CD8-positive, alpha-beta memory T cell (primary cell): ENCODE data around the gene AHCYL2. TPM values are rescaled to one million over a fixed set of nuclear protein-coding genes. Genes with fewer than 3 reads are reported as not detected.
A peak's percentile ranks its signal among the peaks of the same experiment; 100 is the strongest.

Experiments used
- CTCF ChIA-PET: fragments of 350-600 bp; sonication (Branson Sonifier 250); formaldehyde crosslinking; loops from one replicate; lab custom pipeline; 2021; ENCODE audit warnings: antibody characterized with exemption; lab: Charles Lee
- POLR2A ChIA-PET: fragments of 350-600 bp; sonication (Branson Sonifier 250); formaldehyde crosslinking; loops from one replicate; lab custom pipeline; 2021; ENCODE audit warnings: antibody characterized with exemption; lab: Charles Lee
- DNase-seq, 5 donors: peaks; one replicate each; pipeline versions ENCODE4 v3.0.0 to v3.0.0-alpha.2; 2020 to 2022; ENCODE audit warnings: mixed read lengths in 1 of 5
- H3K27ac ChIP-seq: one replicate; pipeline ENCODE4 v1.7.0; 2013; ENCODE audit warnings: low read depth, mild to moderate bottlenecking, low read length, moderate library complexity
- H3K27me3 ChIP-seq: 2 replicates; pipeline ENCODE4 v1.7.0; 2013; ENCODE audit warnings: low read length, mild to moderate bottlenecking; ENCODE audit not compliant: insufficient read depth, poor library complexity, severe bottlenecking
- H3K36me3 ChIP-seq: 2 replicates; pipeline ENCODE4 v1.7.0; 2013; ENCODE audit warnings: mild to moderate bottlenecking, low read length, moderate library complexity; ENCODE audit not compliant: insufficient read depth
- H3K4me1 ChIP-seq: 2 replicates; pipeline ENCODE4 v1.7.0; 2013; ENCODE audit warnings: mild to moderate bottlenecking, low read length, moderate library complexity; ENCODE audit not compliant: insufficient read depth
- H3K4me3 ChIP-seq: 2 replicates; pipeline ENCODE4 v1.7.0; 2013; ENCODE audit warnings: mild to moderate bottlenecking, low read length
- H3K9me3 ChIP-seq: 2 replicates; pipeline ENCODE4 v1.7.0; 2013; ENCODE audit warnings: mild to moderate bottlenecking, low read length
- H3K27ac Mint-ChIP-seq, 8 donors: one replicate each; pipeline ENCODE4 v1.8.0; 2020 to 2021; ENCODE audit warnings: mixed read lengths in 8 of 8, mild to moderate bottlenecking in 6 of 8, inconsistent platforms in 3 of 8, moderate library complexity in 3 of 8
- H3K27me3 Mint-ChIP-seq, 2 donors: one replicate each; pipeline ENCODE4 v1.8.0; 2020 to 2021; ENCODE audit warnings: mixed read lengths in 2 of 2, mild to moderate bottlenecking in 1 of 2, moderate library complexity in 1 of 2
- H3K36me3 Mint-ChIP-seq, 3 donors: one replicate each; pipeline ENCODE4 v1.8.0; 2020 to 2021; ENCODE audit warnings: mixed read lengths in 3 of 3, inconsistent platforms in 1 of 3, mild to moderate bottlenecking in 1 of 3
- H3K4me1 Mint-ChIP-seq, 3 donors: one replicate each; pipeline ENCODE4 v1.8.0; 2020 to 2021; ENCODE audit warnings: mixed read lengths in 3 of 3, inconsistent platforms in 1 of 3, mild to moderate bottlenecking in 1 of 3
- H3K4me3 Mint-ChIP-seq, 7 donors: one replicate each; pipeline ENCODE4 v1.8.0; 2020 to 2021; ENCODE audit warnings: mixed read lengths in 7 of 7, mild to moderate bottlenecking in 6 of 7, moderate library complexity in 4 of 7, inconsistent platforms in 2 of 7
- H3K9me3 Mint-ChIP-seq, 5 donors: one replicate each; pipeline ENCODE4 v1.8.0; 2020 to 2022; ENCODE audit warnings: mixed read lengths in 5 of 5, mild to moderate bottlenecking in 3 of 5, moderate library complexity in 2 of 5, inconsistent platforms in 1 of 5
- polyA plus RNA-seq: library from polyadenylated mRNA; unstranded; fragments of 300-500 nt; fragmentation: Illumina TruSeq; gene quantifications from one replicate; pipeline ENCODE4 v1.2.3, GENCODE V29; 2021
- total RNA-seq, 2 experiments: library from RNA; stranded (reverse); gene quantifications; one replicate each; pipeline ENCODE4 v1.2.3, GENCODE V29; 2021

The AHCYL2 gene
- total and polyA plus RNA-seq, 3 experiments from 2014 or later, result 8.1 to 8.4 (median 8.2) TPM

GRCh38 chr7:129452589-129453231 is 227.9 kb downstream of the AHCYL2 start:
- Mint-ChIP-seq H3K36me3 (peaks cover 0 to 11% (median 0%) of the 10 kb centered on the region in 3 donors), H3K9me3 (peaks cover 0 to 14% (median 5%) of the 10 kb centered on the region in 5 donors), H3K4me3 (no peak overlapping the region), H3K27ac (no peak overlapping the region), H3K27me3 (peaks cover 0 to 2% of the 10 kb centered on the region in 2 donors), H3K4me1 (no peaks in the 10 kb centered on the region)
- Histone ChIP-seq H3K27me3 (no peaks in the 10 kb centered on the region), H3K27ac (no peak overlapping the region), H3K4me3 (no peak overlapping the region), H3K36me3 (no peaks in the 10 kb centered on the region), H3K4me1 (no peaks in the 10 kb centered on the region), H3K9me3 (no peaks in the 10 kb centered on the region)
- ChIA-PET POLR2A (no interaction called here), CTCF (no interaction called here)
- DNase-seq, result no peak

DNA sequence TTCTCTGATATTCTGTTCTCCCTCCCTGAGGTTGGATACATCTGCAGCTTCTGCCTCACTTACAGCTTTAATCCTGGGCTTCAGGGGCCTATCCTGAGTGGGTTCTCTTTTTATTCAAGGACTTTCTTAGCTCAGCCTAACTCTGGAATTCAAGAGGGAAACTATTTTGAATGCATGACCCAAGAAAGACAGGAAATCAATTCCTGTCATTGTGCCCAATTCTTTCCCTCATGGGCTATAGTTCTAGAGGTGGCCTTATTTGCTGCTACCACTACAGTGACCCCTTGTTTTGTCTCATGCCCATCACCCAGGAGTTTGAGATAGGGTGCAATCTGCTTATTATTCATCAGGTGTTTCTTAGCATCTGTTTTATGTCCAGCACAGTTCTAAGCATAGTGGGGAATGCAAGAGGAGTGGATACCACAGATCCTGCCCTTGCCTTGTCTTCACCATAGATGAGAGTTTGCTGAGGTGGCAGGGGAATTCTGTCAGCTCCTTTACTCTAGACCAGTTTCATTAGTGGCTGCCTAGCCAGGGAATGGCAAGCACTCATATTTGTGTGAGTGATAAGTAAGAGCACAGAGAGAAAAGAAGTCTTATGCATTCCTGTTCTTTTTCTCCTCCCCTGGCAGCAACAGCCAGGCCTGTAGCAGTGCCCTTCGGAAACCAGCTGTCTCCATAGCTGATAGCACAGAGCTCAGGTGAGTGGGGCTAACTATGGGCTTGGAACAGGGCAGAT is 228.8 kb downstream of the AHCYL2 start:
- no peak overlapping the region for H3K4me3 Mint-ChIP-seq
- no peaks in the 10 kb centered on the region for H3K9me3 ChIP-seq
- H3K27me3 ChIP-seq, result no peaks in the 10 kb centered on the region
- no peaks in the 10 kb centered on the region for H3K4me1 Mint-ChIP-seq
- H3K9me3 Mint-ChIP-seq, result peaks cover 0 to 9% (median 4%) of the 10 kb centered on the region in 5 donors
- H3K4me1 ChIP-seq, result no peaks in the 10 kb centered on the region
- H3K27me3 Mint-ChIP-seq, result peaks cover 0 to 2% of the 10 kb centered on the region in 2 donors
- H3K27ac Mint-ChIP-seq, result no peak overlapping the region
- peaks cover 0 to 8% (median 0%) of the 10 kb centered on the region in 3 donors for H3K36me3 Mint-ChIP-seq
- H3K36me3 ChIP-seq, result no peaks in the 10 kb centered on the region
- ChIA-PET CTCF (no interaction called here), POLR2A (no interaction called here)
- H3K4me3 ChIP-seq, result no peak overlapping the region
- DNase-seq, result no peak
- H3K27ac ChIP-seq, result no peak overlapping the region

DNA sequence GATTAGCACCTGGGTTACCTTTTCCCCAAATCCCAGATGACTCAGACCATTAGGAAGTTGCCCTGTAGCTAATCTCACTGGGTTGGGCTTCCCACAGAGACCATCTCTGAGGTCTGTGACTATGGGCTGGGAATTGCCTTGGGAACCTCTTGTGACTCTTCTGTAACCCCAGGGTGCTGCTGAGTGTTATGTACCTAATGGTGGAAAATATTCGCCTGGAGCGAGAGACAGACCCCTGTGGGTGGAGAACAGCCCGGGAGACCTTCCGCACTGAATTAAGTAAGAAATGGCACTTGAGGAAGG is 229.4 kb downstream of the AHCYL2 start:
- no peak for DNase-seq
- H3K27ac ChIP-seq, result no peak overlapping the region
- no peaks in the 10 kb centered on the region for H3K27me3 ChIP-seq
- H3K4me1 Mint-ChIP-seq, result no peaks in the 10 kb centered on the region
- peaks cover 0 to 3% (median 0%) of the 10 kb centered on the region in 3 donors for H3K36me3 Mint-ChIP-seq
- H3K27ac Mint-ChIP-seq, result no peak overlapping the region
- H3K4me1 ChIP-seq, result no peaks in the 10 kb centered on the region
- ChIA-PET CTCF (no interaction called here), POLR2A (no interaction called here)
- no peak overlapping the region for H3K4me3 ChIP-seq
- H3K9me3 ChIP-seq, result no peaks in the 10 kb centered on the region
- H3K9me3 Mint-ChIP-seq, result peaks cover 0 to 4% (median under 1%) of the 10 kb centered on the region in 5 donors
- peaks cover 0 to 2% of the 10 kb centered on the region in 2 donors for H3K27me3 Mint-ChIP-seq
- H3K4me3 Mint-ChIP-seq, result no peak overlapping the region
- no peaks in the 10 kb centered on the region for H3K36me3 ChIP-seq

DNA sequence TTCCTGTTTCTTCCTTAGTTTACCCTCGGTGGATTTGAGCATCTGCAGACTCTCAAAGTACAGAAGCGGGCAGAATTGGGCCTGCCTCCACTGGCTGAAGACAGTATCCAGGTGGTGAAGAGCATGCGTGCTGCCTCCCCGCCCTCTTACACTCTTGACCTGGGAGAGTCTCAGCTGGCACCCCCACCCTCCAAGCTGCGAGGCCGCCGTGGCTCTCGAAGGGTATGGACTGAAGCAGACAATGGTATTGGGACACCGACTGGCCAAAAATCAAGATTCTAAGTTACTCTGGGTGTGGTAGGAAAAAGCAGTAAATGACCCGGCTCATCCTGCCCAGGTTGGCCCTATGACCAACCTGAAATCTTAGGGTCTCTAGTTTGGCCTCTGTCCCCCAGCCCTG is 231.6 kb downstream of the AHCYL2 start:
- Mint-ChIP-seq H3K4me3 (no peak overlapping the region), H3K9me3 (no peaks in the 10 kb centered on the region), H3K27ac (peak overlapping the region in 1 of 8 donors; percentile 14), H3K27me3 (peaks cover 0 to 2% of the 10 kb centered on the region in 2 donors), H3K4me1 (no peaks in the 10 kb centered on the region), H3K36me3 (no peaks in the 10 kb centered on the region)
- CTCF ChIA-PET, result no interaction called here
- Histone ChIP-seq H3K9me3 (no peaks in the 10 kb centered on the region), H3K27me3 (no peaks in the 10 kb centered on the region), H3K36me3 (no peaks in the 10 kb centered on the region), H3K27ac (no peak overlapping the region), H3K4me3 (no peak overlapping the region), H3K4me1 (no peaks in the 10 kb centered on the region)
- POLR2A ChIA-PET, result no interaction called here
- no peak for DNase-seq

- POLR2A ChIA-PET, result no interaction called here
- no peak for DNase-seq
- no peaks in the 10 kb centered on the region for H3K9me3 ChIP-seq
- Mint-ChIP-seq H3K4me3 (no peak overlapping the region), H3K36me3 (no peaks in the 10 kb centered on the region), H3K4me1 (no peaks in the 10 kb centered on the region), H3K9me3 (no peaks in the 10 kb centered on the region), H3K27me3 (peaks cover 0 to 2% of the 10 kb centered on the region in 2 donors), H3K27ac (no peak overlapping the region)
- H3K27me3 ChIP-seq, result no peaks in the 10 kb centered on the region
- H3K36me3 ChIP-seq, result no peaks in the 10 kb centered on the region
- CTCF ChIA-PET, result no interaction called here
- no peaks in the 10 kb centered on the region for H3K4me1 ChIP-seq
- no peak overlapping the region for H3K27ac ChIP-seq
- no peak overlapping the region for H3K4me3 ChIP-seq
Measured at GRCh38 chr7:129457101-129457500, 232.3 kb downstream of the AHCYL2 start.

DNA sequence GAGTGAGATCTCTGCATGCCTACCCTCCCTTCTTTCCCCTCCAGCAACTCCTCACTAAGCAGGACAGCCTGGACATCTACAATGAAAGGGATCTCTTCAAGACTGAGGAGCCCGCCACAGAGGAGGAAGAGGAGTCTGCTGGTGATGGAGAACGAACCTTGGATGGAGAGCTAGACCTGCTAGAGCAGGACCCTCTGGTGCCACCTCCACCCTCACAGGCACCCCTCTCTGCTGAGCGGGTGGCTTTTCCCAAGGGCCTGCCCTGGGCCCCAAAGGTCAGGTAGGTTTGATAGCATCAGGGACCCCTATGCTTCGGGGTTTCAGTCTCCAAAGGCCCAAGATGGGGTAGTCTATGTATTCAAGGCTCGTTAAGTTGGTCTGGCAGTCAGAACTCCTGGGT is 233.3 kb downstream of the AHCYL2 start:
- Histone ChIP-seq H3K4me3 (no peak overlapping the region), H3K27me3 (no peaks in the 10 kb centered on the region), H3K36me3 (no peaks in the 10 kb centered on the region), H3K4me1 (no peaks in the 10 kb centered on the region), H3K9me3 (no peaks in the 10 kb centered on the region), H3K27ac (no peak overlapping the region)
- CTCF ChIA-PET, result no interaction called here
- Mint-ChIP-seq H3K4me3 (no peak overlapping the region), H3K36me3 (no peaks in the 10 kb centered on the region), H3K27me3 (peaks cover 0 to 2% of the 10 kb centered on the region in 2 donors), H3K4me1 (no peaks in the 10 kb centered on the region), H3K27ac (no peak overlapping the region), H3K9me3 (no peaks in the 10 kb centered on the region)
- DNase-seq, result no peak
- POLR2A ChIA-PET, result no interaction called here

DNA sequence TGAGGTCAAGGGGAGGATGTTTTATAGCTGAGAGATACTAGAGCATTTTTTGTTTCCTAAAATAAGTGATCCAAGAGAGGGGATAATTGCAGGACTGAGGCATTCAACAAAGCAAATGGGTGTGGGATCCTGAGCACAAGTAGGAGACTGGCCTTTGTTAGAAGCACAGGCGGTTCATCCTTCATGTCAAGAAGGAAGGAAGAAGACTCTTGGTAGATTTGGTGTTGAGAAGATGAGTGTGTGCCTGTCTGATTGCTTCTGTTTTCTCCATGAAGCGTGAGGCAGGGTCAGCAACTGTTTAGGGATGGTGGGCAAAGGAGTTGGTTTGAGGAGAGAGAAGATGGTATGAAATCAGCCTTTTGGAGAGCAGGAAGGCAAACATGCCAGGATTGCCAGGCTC is 237.0 kb downstream of the AHCYL2 start:
- Histone ChIP-seq H3K9me3 (no peaks in the 10 kb centered on the region), H3K27me3 (no peaks in the 10 kb centered on the region), H3K4me1 (no peaks in the 10 kb centered on the region), H3K4me3 (no peak overlapping the region), H3K36me3 (no peaks in the 10 kb centered on the region), H3K27ac (no peak overlapping the region)
- no peaks in the 10 kb centered on the region for H3K27me3 Mint-ChIP-seq
- no peaks in the 10 kb centered on the region for H3K9me3 Mint-ChIP-seq
- no peak for DNase-seq
- no peak overlapping the region for H3K4me3 Mint-ChIP-seq
- POLR2A ChIA-PET, result no interaction called here
- H3K36me3 Mint-ChIP-seq, result no peaks in the 10 kb centered on the region
- no peaks in the 10 kb centered on the region for H3K4me1 Mint-ChIP-seq
- no peak overlapping the region for H3K27ac Mint-ChIP-seq
- CTCF ChIA-PET, result interaction anchor here (0.8 to 1.2 kb wide), 2 partner anchors 94 to 298 kb away, joined by 3 read pairs; no protein-coding TSS in a partner anchor

DNA sequence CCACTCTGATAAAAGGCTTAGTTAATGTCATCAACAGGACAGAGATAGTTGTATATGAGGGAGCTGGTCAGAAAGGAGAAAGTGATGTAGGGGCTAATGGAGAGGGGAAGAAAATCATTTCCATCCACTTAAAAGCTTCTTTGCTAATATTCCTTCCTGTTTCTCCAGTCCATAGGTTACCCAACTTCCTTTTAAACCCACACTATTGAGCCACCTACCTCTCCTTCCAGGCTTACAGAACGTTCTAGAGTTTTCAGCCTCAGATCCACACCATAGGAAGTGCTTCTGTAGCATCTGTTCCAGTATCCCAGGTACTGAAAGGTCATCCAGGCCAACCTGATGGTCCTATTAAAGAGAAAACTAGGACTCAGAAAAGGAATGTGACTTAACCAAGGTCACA is 237.6 kb downstream of the AHCYL2 start:
- ChIA-PET POLR2A (no interaction called here), CTCF (interaction anchor here (1.7 kb wide), 1 partner anchor 95 kb away, joined by 6 read pairs; no protein-coding TSS in a partner anchor)
- Histone ChIP-seq H3K27ac (no peak overlapping the region), H3K27me3 (no peaks in the 10 kb centered on the region), H3K4me1 (no peaks in the 10 kb centered on the region), H3K36me3 (no peaks in the 10 kb centered on the region), H3K4me3 (no peak overlapping the region), H3K9me3 (no peaks in the 10 kb centered on the region)
- H3K4me3 Mint-ChIP-seq, result no peak overlapping the region
- no peaks in the 10 kb centered on the region for H3K27me3 Mint-ChIP-seq
- no peaks in the 10 kb centered on the region for H3K4me1 Mint-ChIP-seq
- DNase-seq, result no peak
- H3K36me3 Mint-ChIP-seq, result no peaks in the 10 kb centered on the region
- no peak overlapping the region for H3K27ac Mint-ChIP-seq
- no peaks in the 10 kb centered on the region for H3K9me3 Mint-ChIP-seq
